GM12892 (cell line): Measurements from ENCODE around the gene TNNT2.

Source experiments
- DNase-seq: peaks from one replicate; pipeline ENCODE4 v3.0.0; 2011; ENCODE audit not compliant: insufficient read length
- FAIRE-seq: peaks from 2 replicates; lab custom pipeline; 2011; peaks lifted over from hg19 to GRCh38; lab: Jason Lieb, UNC
- POLR2A ChIP-seq: IDR thresholded peaks from 2 replicates; pipeline ENCODE4 v1.6.1; 2011; ENCODE audit warnings: low read depth, low read length, control low read depth
- POLR2AphosphoS5 ChIP-seq: IDR thresholded peaks from 2 replicates; pipeline ENCODE4 v1.6.1; 2011; ENCODE audit warnings: low read depth, low read length, control low read depth
- TAF1 ChIP-seq: IDR thresholded peaks from 2 replicates; pipeline ENCODE4 v1.6.1; 2011; ENCODE audit warnings: low read depth, mild to moderate bottlenecking, control low read depth, low read length, borderline replicate concordance

The TNNT2 gene

GRCh38 chr1:201359031-201359872, 18.2 kb downstream of the TNNT2 start:
- FAIRE-seq: no peak
- no peak for DNase-seq
- TF ChIP-seq TAF1 (no peak), POLR2A (no peak), POLR2AphosphoS5 (no peak)

GRCh38 chr1:201358596-201358995, 18.9 kb downstream of the TNNT2 start:
- DNase-seq: no peak
- no peak for FAIRE-seq
- TF ChIP-seq POLR2A (no peak), TAF1 (no peak), POLR2AphosphoS5 (no peak)

- no peak for TF ChIP-seq TAF1
- TF ChIP-seq POLR2AphosphoS5: no peak
- no peak for DNase-seq
- no peak for FAIRE-seq
These were observed 19.7 kb downstream of the TNNT2 start for GRCh38 chr1:201357636-201358348.

- DNase-seq (no peak), FAIRE-seq (no peak)
- TF ChIP-seq POLR2AphosphoS5: no peak
These were observed 20.3 kb downstream of the TNNT2 start for GRCh38 chr1:201357211-201357610.

- FAIRE-seq (no peak), DNase-seq (no peak)
- no peak for TF ChIP-seq POLR2AphosphoS5
- TF ChIP-seq TAF1: no peak
- TF ChIP-seq POLR2A: no peak
These were observed 20.8 kb downstream of the TNNT2 start for GRCh38 chr1:201356701-201357100.

GRCh38 chr1:201356236-201356635, 21.2 kb downstream of the TNNT2 start:
- TF ChIP-seq POLR2A (no peak), POLR2AphosphoS5 (no peak), TAF1 (no peak)
- DNase-seq (no peak), FAIRE-seq (no peak)

- no peak for TF ChIP-seq POLR2A
- no peak for TF ChIP-seq POLR2AphosphoS5
- no peak for TF ChIP-seq TAF1
These were observed 22.0 kb downstream of the TNNT2 start for GRCh38 chr1:201355471-201355870.

GRCh38 chr1:201354901-201355295, 22.6 kb downstream of the TNNT2 start:
- DNase-seq (no peak), FAIRE-seq (no peak)

More at GRCh38 chr1:201355471-201355870, 22.0 kb downstream of the TNNT2 start:
- FAIRE-seq (no peak), DNase-seq (no peak)

GRCh38 chr1:201354151-201354900, 23.2 kb downstream of the TNNT2 start:
- FAIRE-seq: no peak

More at GRCh38 chr1:201354901-201355295, 22.6 kb downstream of the TNNT2 start:
- TF ChIP-seq POLR2AphosphoS5 (no peak), TAF1 (no peak), POLR2A (no peak)

GRCh38 chr1:201353186-201353940, 24.1 kb downstream of the TNNT2 start:
- TF ChIP-seq POLR2AphosphoS5 (no peak), POLR2A (no peak), TAF1 (no peak)
- DNase-seq (no peak), FAIRE-seq (no peak)

More at GRCh38 chr1:201354151-201354900, 23.2 kb downstream of the TNNT2 start:
- TF ChIP-seq POLR2A (no peak), TAF1 (no peak), POLR2AphosphoS5 (no peak)
- DNase-seq: no peak
